HepG2 (cell line): ENCODE data around the gene CYP2W1. TPM values are rescaled to one million over a fixed set of nuclear protein-coding genes. Genes with fewer than 3 reads are reported as not detected.

Source experiments
- DNMT1 ChIP-seq: sonication (generic); formaldehyde crosslinking; IDR thresholded peaks from 2 replicates; pipeline ENCODE4 v1.5.1; 2020; ENCODE audit warnings: mild to moderate bottlenecking, missing genetic modification reagents
- ELK4 ChIP-seq: sonication (generic); formaldehyde crosslinking; IDR thresholded peaks from 2 replicates; pipeline ENCODE4 v1.9.0; 2021; ENCODE audit warnings: missing genetic modification reagents, borderline replicate concordance
- GLI4 ChIP-seq: sonication (generic); formaldehyde crosslinking; IDR thresholded peaks from 2 replicates; pipeline ENCODE4 v1.5.1; 2020; ENCODE audit warnings: missing genetic modification reagents, mild to moderate bottlenecking, moderate library complexity, borderline replicate concordance
- KDM2A ChIP-seq: sonication (generic); formaldehyde crosslinking; IDR thresholded peaks from 2 replicates; pipeline ENCODE4 v1.4.0; 2020; ENCODE audit warnings: low read depth, missing genetic modification reagents, borderline replicate concordance
- KLF6 ChIP-seq: IDR thresholded peaks from 2 replicates; pipeline ENCODE4 v1.8.0; 2016; ENCODE audit warnings: missing biosample characterization, missing genetic modification reagents
- MED13 ChIP-seq: sonication (generic); formaldehyde crosslinking; IDR thresholded peaks from 2 replicates; pipeline ENCODE4 v1.5.0; 2020; ENCODE audit warnings: missing genetic modification reagents
- NFIC ChIP-seq: IDR thresholded peaks from 2 replicates; pipeline ENCODE4 v1.6.1; 2012; ENCODE audit warnings: mild to moderate bottlenecking, low read length, inconsistent platforms
- NR2F1 ChIP-seq, 2 experiments: fragments of 450-650 bp in 1 of 2; formaldehyde crosslinking in 1 of 2; IDR thresholded peaks; 2 replicates each; pipeline versions ENCODE4 v1.5.0 to v1.6.1; 2016 to 2020; ENCODE audit warnings: mild to moderate bottlenecking in 1 of 2, missing compliant biosample characterization in 1 of 2, missing genetic modification reagents in 1 of 2, moderate library complexity in 1 of 2
- NRL ChIP-seq: sonication (generic); formaldehyde crosslinking; IDR thresholded peaks from 2 replicates; pipeline ENCODE4 v1.5.0; 2020; ENCODE audit warnings: missing genetic modification reagents, mild to moderate bottlenecking, moderate library complexity, borderline replicate concordance
- PHF8 ChIP-seq: sonication (generic); formaldehyde crosslinking; IDR thresholded peaks from 2 replicates; pipeline ENCODE4 v1.5.0; 2020; ENCODE audit warnings: missing genetic modification reagents
- PLRG1 ChIP-seq: fragments of 450-650 bp; conservative IDR thresholded peaks from 2 replicates; pipeline ENCODE4 v1.6.1; 2016
- RFX1 ChIP-seq: fragments of 450-650 bp; IDR thresholded peaks from 2 replicates; pipeline ENCODE4 v1.6.1; 2017
- SKI ChIP-seq: fragments of 450-650 bp; IDR thresholded peaks from one replicate; pipeline ENCODE4 v1.6.1; 2018; ENCODE audit warnings: mild to moderate bottlenecking; ENCODE audit not compliant: partially characterized antibody
- SP4 ChIP-seq: sonication (generic); formaldehyde crosslinking; IDR thresholded peaks from 2 replicates; pipeline ENCODE4 v1.8.1; 2023; ENCODE audit warnings: mild to moderate bottlenecking, missing genetic modification reagents
- ZKSCAN8 ChIP-seq: IDR thresholded peaks from 2 replicates; pipeline ENCODE4 v1.6.1; 2016; ENCODE audit warnings: borderline replicate concordance, missing genetic modification reagents, missing compliant biosample characterization
- ZNF251 ChIP-seq: sonication (generic); formaldehyde crosslinking; IDR thresholded peaks from 2 replicates; pipeline ENCODE4 v1.9.0; 2021; ENCODE audit warnings: mild to moderate bottlenecking, missing genetic modification reagents
- ZNF263 ChIP-seq: sonication (generic); formaldehyde crosslinking; IDR thresholded peaks from 2 replicates; pipeline ENCODE4 v1.4.0; 2020; ENCODE audit warnings: missing genetic modification reagents
- ZNF317 ChIP-seq: sonication (generic); formaldehyde crosslinking; IDR thresholded peaks from 2 replicates; pipeline ENCODE4 v1.5.0; 2020; ENCODE audit warnings: mild to moderate bottlenecking, missing genetic modification reagents
- ZNF382 ChIP-seq: sonication (generic); formaldehyde crosslinking; IDR thresholded peaks from 2 replicates; pipeline ENCODE4 v1.5.0; 2020; ENCODE audit warnings: missing genetic modification reagents, mild to moderate bottlenecking, borderline replicate concordance
- ZNF775 ChIP-seq: sonication (generic); formaldehyde crosslinking; IDR thresholded peaks from 2 replicates; pipeline ENCODE4 v1.4.0; 2020; ENCODE audit warnings: missing genetic modification reagents, mild to moderate bottlenecking, moderate library complexity, borderline replicate concordance
- polyA plus RNA-seq, 8 experiments: library from polyadenylated mRNA; depleted of rRNA in 3 of 8; stranded (reverse) in 7 of 8; unstranded in 1 of 8; fragments of >200 nt; fragmentation: Illumina TruSeq in 4 of 8; extraction: Trizol in 4 of 8; gene quantifications; 2 replicates each; pipeline versions ENCODE4 v1.2.1 to v1.2.3, GENCODE V29; 2011 to 2016; ENCODE audit warnings: low read depth in 4 of 8, missing spikeins in 1 of 8, mixed read lengths in 1 of 8; ENCODE audit not compliant: insufficient read depth in 1 of 8
- total RNA-seq, 5 experiments: library from RNA; depleted of rRNA; stranded (reverse); fragments of >200 nt; fragmentation: Illumina TruSeq; extraction: Trizol; gene quantifications; 2 replicates each; pipeline ENCODE4 v1.2.3, GENCODE V29; 2016; ENCODE audit warnings: low read depth in 1 of 5
- TF ChIP-seq, protein P1 (sequence below): sonication (generic); formaldehyde crosslinking; IDR thresholded peaks from 2 replicates; pipeline ENCODE4 v1.8.0; 2022; ENCODE audit warnings: missing genetic modification reagents, low read depth, mild to moderate bottlenecking, borderline replicate concordance
- TF ChIP-seq, protein P2 (sequence below): sonication (generic); formaldehyde crosslinking; IDR thresholded peaks from 2 replicates; pipeline ENCODE4 v1.5.0; 2020; ENCODE audit warnings: missing genetic modification reagents
- TF ChIP-seq, protein P3 (sequence below): sonication (generic); formaldehyde crosslinking; IDR thresholded peaks from 2 replicates; pipeline ENCODE4 v1.4.0; 2020; ENCODE audit warnings: missing genetic modification reagents

Gene CYP2W1
- total and polyA plus RNA-seq, 2 of the 13 experiments (the other 11 are each of a cell fraction or from before 2014, with no cell fraction given), result 19.5 to 31.7 TPM

DNA sequence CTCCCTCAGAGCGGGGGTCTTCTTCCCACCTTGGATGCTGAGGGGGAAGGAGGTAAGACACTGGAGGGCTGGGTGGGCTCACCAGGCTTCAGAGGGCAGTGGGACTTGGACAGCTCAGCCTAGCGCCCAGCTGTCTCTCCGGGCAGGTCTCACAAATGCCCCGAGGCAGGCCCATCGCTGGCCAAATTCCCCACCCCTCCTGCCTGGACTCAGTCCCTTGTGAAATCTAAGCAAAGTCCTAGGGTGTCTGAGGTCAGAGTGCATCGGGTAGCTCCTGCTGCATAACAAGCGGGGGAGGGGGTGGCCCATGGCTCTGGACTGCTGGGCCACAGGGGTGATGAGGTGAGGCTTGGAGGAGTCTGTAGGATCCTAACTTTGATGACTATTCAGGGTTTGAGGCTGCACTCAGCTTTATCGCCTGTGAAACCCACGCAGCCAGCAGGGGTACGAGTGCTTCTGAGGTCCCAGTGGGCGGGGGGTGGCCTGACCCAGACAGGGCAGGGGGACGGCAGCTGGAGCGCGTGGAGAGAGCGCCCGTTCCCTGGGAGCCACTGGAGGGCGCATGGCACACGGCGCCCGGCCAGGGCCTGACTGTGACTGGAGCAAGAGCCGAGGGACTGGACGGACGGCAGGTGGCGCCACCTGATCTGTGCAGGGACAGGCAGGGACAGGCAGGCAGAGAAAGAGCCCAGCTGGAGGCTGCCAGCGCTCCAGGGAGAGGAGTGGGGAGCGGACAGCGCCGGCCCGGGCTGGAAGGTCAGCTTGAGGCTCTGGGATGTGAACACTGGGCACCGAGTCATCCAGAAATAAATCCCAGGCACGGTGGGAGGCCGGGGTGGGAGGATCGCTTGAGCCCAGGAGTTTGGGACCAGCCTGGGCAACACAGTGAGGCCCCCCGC lies 10.0 kb downstream of the CYP2W1 start (continued):
- TF ChIP-seq ELK4 (CRISPR knock-in tag), result no peak
- peak; percentile 97 for TF ChIP-seq KDM2A
- peak; percentile 96 for TF ChIP-seq DNMT1 (CRISPR knock-in tag)
- TF ChIP-seq, protein P1, sequence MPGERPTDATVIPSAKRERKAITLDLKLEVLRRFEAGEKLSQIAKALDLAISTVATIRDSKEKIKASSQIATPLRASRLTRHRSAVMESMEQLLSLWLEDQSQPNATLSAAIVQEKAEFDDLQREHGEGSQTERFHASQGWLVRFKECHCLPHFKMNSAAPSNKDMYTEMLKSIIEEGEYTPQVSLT (CRISPR knock-in tag), result no peak
- peak; percentile 77; the same call in 1 of the 2 replicates for TF ChIP-seq GLI4 (CRISPR knock-in tag)
- TF ChIP-seq ZNF317 (CRISPR knock-in tag), result 0 out of 2 replicates have a peak, but pooled peaks have one; percentile 25
- TF ChIP-seq SKI, result peak; percentile 85
- TF ChIP-seq NFIC, result no peak
- TF ChIP-seq ZNF775 (CRISPR knock-in tag), result no peak
- TF ChIP-seq MED13 (CRISPR knock-in tag), result peak; percentile 65; the same call in 1 of the 2 replicates
- TF ChIP-seq PLRG1, result no peak
- TF ChIP-seq SP4 (CRISPR knock-in tag), result peak; percentile 69
- peak; percentile 39; the same call in 1 of the 2 replicates for TF ChIP-seq PHF8 (CRISPR knock-in tag)
- TF ChIP-seq ZNF263 (CRISPR knock-in tag), result peak; percentile 50; the same call in 1 of the 2 replicates
- peak; percentile 79; the same call in 1 of the 2 replicates for TF ChIP-seq KLF6 (CRISPR knock-in tag)
- TF ChIP-seq NR2F1 (CRISPR knock-in tag; IDR thresholded peaks at IDR 0.05), result peak; percentile 69 to 84; a peak in 3 of 4 replicates
- TF ChIP-seq ZNF382 (CRISPR knock-in tag), result no peak
- TF ChIP-seq RFX1, result no peak
- TF ChIP-seq, protein P2, sequence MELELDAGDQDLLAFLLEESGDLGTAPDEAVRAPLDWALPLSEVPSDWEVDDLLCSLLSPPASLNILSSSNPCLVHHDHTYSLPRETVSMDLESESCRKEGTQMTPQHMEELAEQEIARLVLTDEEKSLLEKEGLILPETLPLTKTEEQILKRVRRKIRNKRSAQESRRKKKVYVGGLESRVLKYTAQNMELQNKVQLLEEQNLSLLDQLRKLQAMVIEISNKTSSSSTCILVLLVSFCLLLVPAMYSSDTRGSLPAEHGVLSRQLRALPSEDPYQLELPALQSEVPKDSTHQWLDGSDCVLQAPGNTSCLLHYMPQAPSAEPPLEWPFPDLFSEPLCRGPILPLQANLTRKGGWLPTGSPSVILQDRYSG (CRISPR knock-in tag), result no peak
- TF ChIP-seq ZNF251, result no peak
- peak; percentile 81; the same call in 1 of the 2 replicates for TF ChIP-seq ZKSCAN8 (CRISPR knock-in tag)
- TF ChIP-seq NRL (CRISPR knock-in tag), result peak; percentile 36; the same call in 1 of the 2 replicates
- TF ChIP-seq, protein P3, sequence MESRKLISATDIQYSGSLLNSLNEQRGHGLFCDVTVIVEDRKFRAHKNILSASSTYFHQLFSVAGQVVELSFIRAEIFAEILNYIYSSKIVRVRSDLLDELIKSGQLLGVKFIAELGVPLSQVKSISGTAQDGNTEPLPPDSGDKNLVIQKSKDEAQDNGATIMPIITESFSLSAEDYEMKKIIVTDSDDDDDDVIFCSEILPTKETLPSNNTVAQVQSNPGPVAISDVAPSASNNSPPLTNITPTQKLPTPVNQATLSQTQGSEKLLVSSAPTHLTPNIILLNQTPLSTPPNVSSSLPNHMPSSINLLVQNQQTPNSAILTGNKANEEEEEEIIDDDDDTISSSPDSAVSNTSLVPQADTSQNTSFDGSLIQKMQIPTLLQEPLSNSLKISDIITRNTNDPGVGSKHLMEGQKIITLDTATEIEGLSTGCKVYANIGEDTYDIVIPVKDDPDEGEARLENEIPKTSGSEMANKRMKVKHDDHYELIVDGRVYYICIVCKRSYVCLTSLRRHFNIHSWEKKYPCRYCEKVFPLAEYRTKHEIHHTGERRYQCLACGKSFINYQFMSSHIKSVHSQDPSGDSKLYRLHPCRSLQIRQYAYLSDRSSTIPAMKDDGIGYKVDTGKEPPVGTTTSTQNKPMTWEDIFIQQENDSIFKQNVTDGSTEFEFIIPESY (CRISPR knock-in tag), result peak; percentile 96
